H1 (cell line): ENCODE measurements around the gene CTDNEP1.

Experiments
- NANOG ChIP-seq: IDR thresholded peaks from 2 replicates; pipeline ENCODE4 v1.6.1; 2011; ENCODE audit warnings: low read length, low read depth, mild to moderate bottlenecking, inconsistent platforms; ENCODE audit not compliant: insufficient read depth, poor library complexity, severe bottlenecking
- POLR2A ChIP-seq, 2 experiments: IDR thresholded peaks; 1 replicate in 1 of 2; 2 replicates in 1 of 2; pipeline ENCODE4 v1.6.1; 2011; ENCODE audit warnings: low read depth in 2 of 2, low read length in 2 of 2, mild to moderate bottlenecking in 2 of 2; ENCODE audit errors: control extremely low read depth in 1 of 2
- RAD21 ChIP-seq, 2 experiments: IDR thresholded peaks in 1 of 2; conservative IDR thresholded peaks in 1 of 2; 2 replicates each; pipeline ENCODE4 v1.6.1; 2011; ENCODE audit warnings: low read depth in 2 of 2, low read length in 2 of 2, improper control_type of control experiment in 1 of 2, inconsistent platforms in 1 of 2, mild to moderate bottlenecking in 1 of 2, moderate library complexity in 1 of 2
- SIN3A ChIP-seq, 2 experiments: IDR thresholded peaks in 1 of 2; conservative IDR thresholded peaks in 1 of 2; 2 replicates each; pipeline ENCODE4 v1.6.1; 2011 to 2012; ENCODE audit warnings: low read length in 2 of 2, improper control_type of control experiment in 1 of 2, low read depth in 1 of 2, mild to moderate bottlenecking in 1 of 2
- YY1 ChIP-seq: IDR thresholded peaks from 2 replicates; pipeline ENCODE4 v1.6.1; 2011; ENCODE audit warnings: low read depth, mild to moderate bottlenecking, low read length
- ZNF274 ChIP-seq: IDR thresholded peaks from 2 replicates; pipeline ENCODE4 v1.7.0; 2012; ENCODE audit warnings: low read length, borderline replicate concordance; ENCODE audit errors: extremely low read depth
- TF ChIP-seq, protein P1 (sequence below), 3 experiments: IDR thresholded peaks; 1 replicate in 2 of 3; 2 replicates in 1 of 3; pipeline versions ENCODE4 v1.5.1 to v1.6.1; 2011; ENCODE audit warnings: low read length in 3 of 3, mild to moderate bottlenecking in 3 of 3, inconsistent platforms in 2 of 3, low read depth in 1 of 3, moderate library complexity in 1 of 3; ENCODE audit not compliant: insufficient read depth in 1 of 3; ENCODE audit errors: control extremely low read depth in 1 of 3

DNA sequence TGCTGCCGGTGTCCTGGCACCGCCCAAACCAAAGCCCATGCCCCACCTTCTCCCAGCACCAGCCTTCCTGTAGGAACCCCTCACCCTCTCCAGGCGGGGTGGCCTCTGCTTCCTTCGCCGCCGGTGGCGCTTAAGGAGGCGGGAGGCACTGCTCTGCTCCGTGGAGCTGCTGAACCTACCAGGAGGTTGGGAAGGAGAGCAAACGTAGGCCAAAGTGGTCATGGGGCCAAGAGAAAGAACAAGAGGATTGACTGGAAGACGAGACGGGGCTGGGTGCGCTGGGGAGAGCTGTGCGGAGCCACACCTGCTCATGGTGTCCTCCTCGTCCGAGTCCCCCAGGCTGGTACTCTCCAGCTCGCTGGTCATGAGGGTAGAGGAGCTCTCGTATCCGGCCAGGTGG is 22.0 kb downstream of the CTDNEP1 start:
- TF ChIP-seq POLR2A (IDR thresholded peaks at IDR 0.05; ENCODE audit: control extremely low read depth in 1 of 2, low read depth in 2 of 2, low read length in 2 of 2): no peak
- TF ChIP-seq YY1: no peak
- TF ChIP-seq, protein P1, sequence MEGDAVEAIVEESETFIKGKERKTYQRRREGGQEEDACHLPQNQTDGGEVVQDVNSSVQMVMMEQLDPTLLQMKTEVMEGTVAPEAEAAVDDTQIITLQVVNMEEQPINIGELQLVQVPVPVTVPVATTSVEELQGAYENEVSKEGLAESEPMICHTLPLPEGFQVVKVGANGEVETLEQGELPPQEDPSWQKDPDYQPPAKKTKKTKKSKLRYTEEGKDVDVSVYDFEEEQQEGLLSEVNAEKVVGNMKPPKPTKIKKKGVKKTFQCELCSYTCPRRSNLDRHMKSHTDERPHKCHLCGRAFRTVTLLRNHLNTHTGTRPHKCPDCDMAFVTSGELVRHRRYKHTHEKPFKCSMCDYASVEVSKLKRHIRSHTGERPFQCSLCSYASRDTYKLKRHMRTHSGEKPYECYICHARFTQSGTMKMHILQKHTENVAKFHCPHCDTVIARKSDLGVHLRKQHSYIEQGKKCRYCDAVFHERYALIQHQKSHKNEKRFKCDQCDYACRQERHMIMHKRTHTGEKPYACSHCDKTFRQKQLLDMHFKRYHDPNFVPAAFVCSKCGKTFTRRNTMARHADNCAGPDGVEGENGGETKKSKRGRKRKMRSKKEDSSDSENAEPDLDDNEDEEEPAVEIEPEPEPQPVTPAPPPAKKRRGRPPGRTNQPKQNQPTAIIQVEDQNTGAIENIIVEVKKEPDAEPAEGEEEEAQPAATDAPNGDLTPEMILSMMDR (IDR thresholded peaks at IDR 0.05; ENCODE audit: control extremely low read depth in 1 of 3, insufficient read depth in 1 of 3, low read depth in 1 of 3, low read length in 3 of 3): no peak
- TF ChIP-seq RAD21 (IDR thresholded peaks at IDR 0.05 in 1 of 2, conservative IDR thresholded peaks at IDR 0.05 in 1 of 2; ENCODE audit: low read depth in 2 of 2, low read length in 2 of 2): no peak
- no peak for TF ChIP-seq NANOG
- no peak for TF ChIP-seq SIN3A (conservative IDR thresholded peaks at IDR 0.05 in 1 of 2, IDR thresholded peaks at IDR 0.05 in 1 of 2; ENCODE audit: low read depth in 1 of 2, low read length in 2 of 2)
- no peak for TF ChIP-seq ZNF274
